DMS53 treated with DMSO at 0.1 percent for 48 hours (cell line): ENCODE measurements around the gene TESPA1.

ENCODE experiments used
- DNase-seq: peaks from one replicate; lab custom pipeline; 2025; ENCODE audit not compliant: unreplicated experiment; lab: John Stamatoyannopoulos, UW

Gene TESPA1

GRCh38 chr12:54983536-54984101, 943 bp downstream of the TESPA1 start:
- DNase-seq: no peak

GRCh38 chr12:54981796-54982195, 2.8 kb downstream of the TESPA1 start:
- DNase-seq: no peak

- no peak for DNase-seq
Observed at GRCh38 chr12:54980341-54980740, 4.2 kb downstream of the TESPA1 start.

DNA sequence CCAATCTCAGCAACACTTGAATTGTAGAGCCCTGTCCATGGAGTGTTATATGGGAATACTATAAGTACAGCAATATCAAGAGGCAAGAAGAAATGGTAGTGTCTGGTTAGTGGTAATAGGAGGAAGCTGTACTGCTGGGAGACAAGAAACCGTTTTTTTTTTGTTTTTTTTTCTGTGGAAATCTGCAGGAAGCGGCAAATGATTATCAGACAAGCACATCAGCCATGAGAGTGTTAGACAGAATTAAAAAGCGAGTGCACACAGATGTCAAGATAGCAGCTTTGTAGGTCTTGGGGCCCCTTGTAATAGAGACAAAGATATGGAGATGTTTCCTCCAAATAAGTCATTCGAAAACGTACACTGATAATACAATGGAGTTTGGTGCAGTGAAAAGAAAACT, 6.7 kb downstream of the TESPA1 start:
- DNase-seq: no peak

GRCh38 chr12:54977155-54977554, 7.4 kb downstream of the TESPA1 start:
- no peak for DNase-seq

DNA sequence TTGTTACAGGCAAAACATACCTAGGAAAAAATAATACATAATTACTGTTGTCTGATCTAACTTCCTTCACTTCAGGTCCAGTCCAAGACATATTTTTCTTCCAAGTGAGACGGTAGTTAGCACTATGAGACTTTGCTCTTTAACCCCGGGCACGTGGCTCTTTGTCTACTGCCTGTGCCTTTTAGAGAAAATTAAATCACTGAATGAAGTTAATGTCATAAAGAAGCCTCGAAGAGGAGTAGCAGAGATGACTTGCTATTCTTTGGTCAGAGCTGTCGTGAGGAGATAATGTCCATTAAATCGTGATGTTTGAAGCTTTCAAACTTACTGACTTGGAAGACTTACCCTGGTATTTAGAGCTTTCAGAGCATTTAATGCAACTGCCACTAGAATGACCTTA, 8.7 kb downstream of the TESPA1 start:
- no peak for DNase-seq

- no peak for DNase-seq
Observed at GRCh38 chr12:54975272-54975671, 9.3 kb downstream of the TESPA1 start.

GRCh38 chr12:54974279-54974678, 10.3 kb downstream of the TESPA1 start:
- DNase-seq: no peak

DNA sequence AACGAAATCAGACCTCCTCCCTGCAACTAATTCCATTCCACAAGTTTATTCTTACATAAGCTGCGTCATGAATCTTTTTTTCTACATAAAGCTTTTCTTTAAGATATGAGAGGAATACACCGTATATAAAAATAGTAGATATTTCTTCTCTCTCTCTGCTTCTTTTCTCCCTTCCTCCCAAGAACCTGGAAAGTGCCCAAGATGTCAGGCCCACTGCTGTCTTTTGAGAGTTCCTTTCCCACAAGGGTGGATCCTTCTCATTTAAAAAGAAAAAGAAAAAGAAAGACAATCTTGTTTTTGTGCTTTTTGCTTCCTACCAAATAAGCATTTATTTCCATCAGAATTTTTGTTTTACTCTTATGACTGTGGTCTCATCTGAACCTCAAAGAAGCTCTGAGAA, 11.0 kb downstream of the TESPA1 start:
- DNase-seq: no peak

DNA sequence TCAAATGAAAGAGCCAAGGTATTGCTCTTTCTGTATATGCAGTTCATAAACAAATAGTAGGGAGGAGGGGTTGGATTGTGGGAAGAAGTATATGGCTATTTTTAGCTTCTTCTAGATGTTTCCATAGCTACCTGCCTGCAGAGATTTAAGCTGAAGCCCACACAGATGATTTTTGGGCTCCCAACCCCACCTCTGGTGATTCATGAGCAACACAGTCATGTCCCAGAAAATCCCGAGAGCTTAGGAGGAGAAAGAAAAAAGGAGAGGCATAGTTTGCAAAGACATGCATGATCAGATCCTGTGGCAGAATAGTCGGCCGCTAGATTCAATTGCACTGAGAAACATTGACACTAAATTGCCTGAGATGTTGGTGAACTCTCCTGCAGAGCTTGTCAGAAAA, 13.8 kb downstream of the TESPA1 start:
- no peak for DNase-seq

- DNase-seq: no peak
Observed at GRCh38 chr12:54968181-54968730, 16.3 kb downstream of the TESPA1 start.

DNA sequence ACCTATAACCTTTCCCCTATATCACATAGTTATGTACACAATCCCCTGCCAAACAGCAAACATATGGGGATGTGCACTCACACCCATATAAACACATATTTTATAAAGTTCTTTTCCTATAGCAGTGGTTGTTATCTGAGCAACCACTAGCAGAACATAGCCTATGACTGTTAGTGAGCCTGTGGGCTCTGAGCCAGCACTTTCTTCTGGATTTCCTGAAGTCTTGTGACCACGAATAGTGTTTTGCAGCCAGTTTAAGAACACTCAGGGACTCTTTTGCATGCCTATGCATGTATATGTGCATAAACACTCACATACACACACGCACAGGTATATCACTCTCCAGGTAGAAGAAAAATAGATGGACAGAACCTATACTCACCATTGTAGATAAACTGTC, 17.1 kb downstream of the TESPA1 start:
- DNase-seq: no peak

GRCh38 chr12:54961190-54961589, 23.4 kb downstream of the TESPA1 start:
- DNase-seq: no peak

- no peak for DNase-seq
Observed at GRCh38 chr12:54959291-54960018, 25.1 kb downstream of the TESPA1 start.

- DNase-seq: peak; percentile 57
Observed at GRCh38 chr12:54958048-54958658, 26.4 kb downstream of the TESPA1 start.

DNA sequence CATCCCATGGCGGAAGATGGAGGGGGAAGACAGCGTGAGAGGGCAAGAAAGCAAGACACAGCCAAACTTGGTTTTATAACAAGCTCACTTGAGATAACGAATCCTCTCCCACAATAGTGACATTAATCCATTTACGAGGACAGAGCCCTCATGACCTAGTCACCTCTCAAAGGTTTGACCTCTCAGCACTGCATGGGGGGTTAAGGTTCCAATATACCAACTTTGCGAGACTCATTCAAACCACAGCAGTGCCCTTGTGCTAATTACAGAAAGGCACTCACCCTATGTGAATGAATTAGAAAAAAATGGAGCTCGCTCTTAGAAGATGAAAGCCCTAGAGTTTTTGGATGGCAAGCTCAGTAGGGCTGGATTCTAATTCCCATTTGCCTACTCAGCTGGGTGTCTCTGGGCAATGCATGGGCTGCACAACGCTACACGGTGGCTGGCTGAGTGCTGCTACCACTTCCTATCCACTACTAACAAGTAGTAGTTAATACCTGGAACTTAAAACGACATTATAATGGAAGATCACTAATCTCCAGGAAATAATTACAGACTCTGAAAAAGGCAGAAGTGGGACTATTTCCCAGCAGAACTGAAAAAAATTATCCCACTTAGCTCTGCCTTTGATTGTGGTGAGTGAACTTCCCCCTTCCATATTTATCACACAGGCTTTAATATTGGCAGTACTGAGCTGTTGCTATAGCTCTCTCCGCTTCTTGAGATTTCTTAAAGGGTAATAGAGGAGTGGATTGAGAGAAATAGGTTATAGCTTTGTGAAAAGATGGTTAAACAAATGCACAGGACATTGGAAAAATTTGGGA, 27.5 kb downstream of the TESPA1 start:
- no peak for DNase-seq

GRCh38 chr12:54956322-54956721, 28.2 kb downstream of the TESPA1 start:
- no peak for DNase-seq

- DNase-seq: no peak
Observed at GRCh38 chr12:54954801-54955200, 29.8 kb downstream of the TESPA1 start.

GRCh38 chr12:54954228-54954627, 30.3 kb downstream of the TESPA1 start:
- DNase-seq: no peak

- no peak for DNase-seq
Observed at GRCh38 chr12:54950071-54950727, 34.4 kb downstream of the TESPA1 start.
